B cell (primary cell): ENCODE data around the gene ABTB2. TPM values are rescaled to one million over a fixed set of nuclear protein-coding genes. Genes with fewer than 3 reads are reported as not detected.

ENCODE experiments used
- ATAC-seq: fragments of 200-7000 bp; cut with Tn5 transposase; one replicate; pipeline ENCODE4 v1.10.0; 2021; ENCODE audit warnings: low read depth, mild to moderate bottlenecking, moderate number of reproducible peaks, moderate library complexity
- CTCF ChIA-PET: fragments of 350-600 bp; sonication (Branson Sonifier 250); formaldehyde crosslinking; loops from one replicate; lab custom pipeline; 2021; ENCODE audit warnings: antibody characterized with exemption, inconsistent platforms; lab: Charles Lee
- POLR2A ChIA-PET: fragments of 350-600 bp; sonication (Branson Sonifier 250); formaldehyde crosslinking; loops from one replicate; lab custom pipeline; 2021; ENCODE audit warnings: antibody characterized with exemption; lab: Charles Lee
- DNase-seq: peaks from one replicate; pipeline ENCODE4 v3.0.0; 2013
- H2AFZ ChIP-seq: 2 replicates; pipeline ENCODE4 v1.6.1; 2012; ENCODE audit warnings: mild to moderate bottlenecking, low read depth, low read length; ENCODE audit not compliant: insufficient read depth, poor library complexity, severe bottlenecking
- H3K27ac ChIP-seq, 2 donors: 1 replicate in 1 of 2; 2 replicates in 1 of 2; pipeline ENCODE4 v1.5.1; 2012 to 2013; ENCODE audit warnings: low read length in 2 of 2, mild to moderate bottlenecking in 2 of 2, moderate library complexity in 1 of 2
- H3K27me3 ChIP-seq, 4 experiments: fragments of 200-600 bp in 1 of 4; sonication (generic) in 1 of 4; replicated peaks in 1 of 4; 1 replicate in 2 of 4; 2 replicates in 2 of 4; pipeline versions ENCODE4 v1.6.1 to v1.7.0; 2013 to 2016; ENCODE audit warnings: low read length in 3 of 4, mild to moderate bottlenecking in 2 of 4, mixed read lengths in 1 of 4, moderate library complexity in 1 of 4; ENCODE audit not compliant: insufficient read depth in 4 of 4, control insufficient read depth in 3 of 4; ENCODE audit errors: control extremely low read depth in 1 of 4
- H3K36me3 ChIP-seq, 2 experiments: replicated peaks in 1 of 2; 1 replicate in 1 of 2; 2 replicates in 1 of 2; pipeline versions ENCODE4 v1.6.1 to v1.7.1; 2013; ENCODE audit warnings: low read length in 1 of 2; ENCODE audit not compliant: insufficient read depth in 2 of 2, control insufficient read depth in 1 of 2; ENCODE audit errors: control extremely low read depth in 1 of 2, extremely low read depth in 1 of 2
- H3K4me1 ChIP-seq, 2 donors: fragments of 200-600 bp in 1 of 2; sonication (generic) in 1 of 2; 1 replicate in 1 of 2; 2 replicates in 1 of 2; pipeline versions ENCODE4 v1.5.1 to v1.6.1; 2013 to 2017; ENCODE audit warnings: low read length in 2 of 2; ENCODE audit not compliant: control insufficient read depth in 2 of 2, insufficient read depth in 2 of 2
- H3K4me2 ChIP-seq: replicated peaks from 2 replicates; pipeline ENCODE3; 2012; ENCODE audit warnings: mild to moderate bottlenecking, low read depth, low read length; ENCODE audit not compliant: poor library complexity, severe bottlenecking
- H3K4me3 ChIP-seq, 5 experiments: fragments of 200-600 bp in 1 of 5; sonication (generic) in 1 of 5; 1 replicate in 3 of 5; 2 replicates in 2 of 5; pipeline versions ENCODE4 v1.5.1 to v1.7.0; 2011 to 2016; ENCODE audit warnings: low read length in 4 of 5, mild to moderate bottlenecking in 4 of 5, low read depth in 2 of 5, control low read depth in 1 of 5, moderate library complexity in 1 of 5; ENCODE audit not compliant: insufficient read depth in 1 of 5; ENCODE audit errors: control extremely low read depth in 1 of 5, extremely low read depth in 1 of 5
- H3K79me2 ChIP-seq: fragments of 200-600 bp; sonication (generic); one replicate; pipeline ENCODE4 v1.6.0; 2016; ENCODE audit warnings: low read length; ENCODE audit not compliant: control insufficient read depth, insufficient read depth
- H3K9ac ChIP-seq: fragments of 200-600 bp; sonication (generic); 2 replicates; pipeline ENCODE4 v1.6.1; 2017; ENCODE audit warnings: mild to moderate bottlenecking, low read length, moderate library complexity
- H3K9me3 ChIP-seq, 3 donors: one replicate each; pipeline versions ENCODE4 v1.6.1 to v1.7.1; 2013; ENCODE audit warnings: low read length in 2 of 3; ENCODE audit not compliant: control insufficient read depth in 2 of 3, insufficient read depth in 1 of 3; ENCODE audit errors: control extremely low read depth in 1 of 3
- H4K20me1 ChIP-seq: 2 replicates; pipeline ENCODE4 v1.6.0; 2012; ENCODE audit warnings: mild to moderate bottlenecking, low read length; ENCODE audit not compliant: insufficient read depth, control insufficient read depth, poor library complexity, severe bottlenecking
- H3K27ac Mint-ChIP-seq: one replicate; pipeline ENCODE4 v1.8.0; 2021; ENCODE audit warnings: mixed read lengths
- H3K27me3 Mint-ChIP-seq: one replicate; pipeline ENCODE4 v1.8.0; 2021; ENCODE audit warnings: mixed read lengths
- H3K4me1 Mint-ChIP-seq: one replicate; pipeline ENCODE4 v1.8.0; 2021; ENCODE audit warnings: mixed read lengths
- H3K4me3 Mint-ChIP-seq: one replicate; pipeline ENCODE4 v1.8.0; 2021; ENCODE audit warnings: mixed read lengths
- H3K9me3 Mint-ChIP-seq: one replicate; pipeline ENCODE4 v1.8.0; 2022; ENCODE audit warnings: mixed read lengths; ENCODE audit not compliant: insufficient read depth
- EZH2 ChIP-seq: IDR thresholded peaks from 2 replicates; pipeline ENCODE4 v1.6.1; 2012; ENCODE audit warnings: borderline replicate concordance, low read depth, mild to moderate bottlenecking, moderate library complexity, low read length; ENCODE audit not compliant: insufficient read depth, poor library complexity, severe bottlenecking
- WGBS: methylation state at CpG from one replicate; pipeline ENCODE4 v1.1.5; 2013; ENCODE audit warnings: missing lambda C conversion rate; ENCODE audit not compliant: insufficient coverage; 5-methylcytosine and 5-hydroxymethylcytosine counted together
- intact Hi-C: fragments of 100-400 bp; cut with micrococcal nuclease; formaldehyde crosslinking; loops from one replicate; pipeline ENCODE4 v1.10.0; 2022
- polyA plus RNA-seq: library from polyadenylated mRNA; depleted of rRNA; stranded (reverse); fragments of >200 nt; gene quantifications from 2 replicates; pipeline ENCODE4 v1.2.3, GENCODE V29; 2012
- total RNA-seq, 2 donors: library from RNA; stranded (reverse); fragments of 120-200 nt in 1 of 2; gene quantifications; 1 replicate in 1 of 2; 2 replicates in 1 of 2; pipeline versions ENCODE4 v1.2.3 to v1.2.4, GENCODE V29; 2013 to 2022
- TF ChIP-seq, protein P1 (sequence below): fragments of 200-600 bp; IDR thresholded peaks from one replicate; pipeline ENCODE4 v1.8.0; 2022; ENCODE audit warnings: antibody characterized with exemption, mild to moderate bottlenecking

The ABTB2 gene
- total and polyA plus RNA-seq, 2 donors (not counting 1 experiment from before 2014, with no cell fraction given) = 0.30 to 5.9 TPM

DNA sequence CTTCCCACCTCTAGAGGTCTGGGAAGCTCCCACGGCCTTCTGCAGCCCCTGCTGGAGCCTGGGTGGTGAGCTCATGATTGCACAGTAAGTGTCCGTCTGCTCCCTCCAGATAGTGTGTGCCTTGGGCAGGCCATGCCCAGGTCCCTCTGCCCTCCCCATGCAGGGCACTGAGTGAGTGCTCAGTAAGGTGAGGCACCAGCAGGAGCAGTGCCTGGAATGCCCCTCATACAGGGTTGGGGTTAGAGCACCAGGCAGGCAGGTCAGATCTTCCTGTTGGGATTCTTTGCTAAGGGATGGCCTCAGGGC is 202.1 kb downstream of the ABTB2 start:
- Mint-ChIP-seq H3K4me3 (no peak overlapping the region), H3K4me1 (peaks cover 30% of the 10 kb centered on the region), H3K27ac (no peak overlapping the region), H3K9me3 (no peaks in the 10 kb centered on the region), H3K27me3 (no peaks in the 10 kb centered on the region)
- ChIA-PET CTCF (interaction anchor here (1.3 kb wide), 1 partner anchor 159 kb away, joined by 3 read pairs; no protein-coding TSS in a partner anchor), POLR2A (no interaction called here)
- Histone ChIP-seq H3K4me1 (peaks cover 15 to 21% of the 10 kb centered on the region in 2 donors), H3K9me3 (no peaks in the 10 kb centered on the region), H3K79me2 (no peaks in the 10 kb centered on the region), H3K36me3 (peaks cover 0 to 3% of the 10 kb centered on the region in 2 experiments), H3K9ac (no peak overlapping the region), H2AFZ (no peak overlapping the region), H3K4me2 (no peak overlapping the region), H4K20me1 (no peaks in the 10 kb centered on the region), H3K4me3 (no peak overlapping the region), H3K27me3 (no peaks in the 10 kb centered on the region), H3K27ac (no peak overlapping the region)
- DNase-seq (no peak), ATAC-seq (no peak)
- intact Hi-C loops = no loop called here
- TF ChIP-seq EZH2 = no peak
- TF ChIP-seq, protein P1, sequence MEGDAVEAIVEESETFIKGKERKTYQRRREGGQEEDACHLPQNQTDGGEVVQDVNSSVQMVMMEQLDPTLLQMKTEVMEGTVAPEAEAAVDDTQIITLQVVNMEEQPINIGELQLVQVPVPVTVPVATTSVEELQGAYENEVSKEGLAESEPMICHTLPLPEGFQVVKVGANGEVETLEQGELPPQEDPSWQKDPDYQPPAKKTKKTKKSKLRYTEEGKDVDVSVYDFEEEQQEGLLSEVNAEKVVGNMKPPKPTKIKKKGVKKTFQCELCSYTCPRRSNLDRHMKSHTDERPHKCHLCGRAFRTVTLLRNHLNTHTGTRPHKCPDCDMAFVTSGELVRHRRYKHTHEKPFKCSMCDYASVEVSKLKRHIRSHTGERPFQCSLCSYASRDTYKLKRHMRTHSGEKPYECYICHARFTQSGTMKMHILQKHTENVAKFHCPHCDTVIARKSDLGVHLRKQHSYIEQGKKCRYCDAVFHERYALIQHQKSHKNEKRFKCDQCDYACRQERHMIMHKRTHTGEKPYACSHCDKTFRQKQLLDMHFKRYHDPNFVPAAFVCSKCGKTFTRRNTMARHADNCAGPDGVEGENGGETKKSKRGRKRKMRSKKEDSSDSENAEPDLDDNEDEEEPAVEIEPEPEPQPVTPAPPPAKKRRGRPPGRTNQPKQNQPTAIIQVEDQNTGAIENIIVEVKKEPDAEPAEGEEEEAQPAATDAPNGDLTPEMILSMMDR = no peak
- 94% methylated on average over 2 of the region's 2 CpGs for WGBS

DNA sequence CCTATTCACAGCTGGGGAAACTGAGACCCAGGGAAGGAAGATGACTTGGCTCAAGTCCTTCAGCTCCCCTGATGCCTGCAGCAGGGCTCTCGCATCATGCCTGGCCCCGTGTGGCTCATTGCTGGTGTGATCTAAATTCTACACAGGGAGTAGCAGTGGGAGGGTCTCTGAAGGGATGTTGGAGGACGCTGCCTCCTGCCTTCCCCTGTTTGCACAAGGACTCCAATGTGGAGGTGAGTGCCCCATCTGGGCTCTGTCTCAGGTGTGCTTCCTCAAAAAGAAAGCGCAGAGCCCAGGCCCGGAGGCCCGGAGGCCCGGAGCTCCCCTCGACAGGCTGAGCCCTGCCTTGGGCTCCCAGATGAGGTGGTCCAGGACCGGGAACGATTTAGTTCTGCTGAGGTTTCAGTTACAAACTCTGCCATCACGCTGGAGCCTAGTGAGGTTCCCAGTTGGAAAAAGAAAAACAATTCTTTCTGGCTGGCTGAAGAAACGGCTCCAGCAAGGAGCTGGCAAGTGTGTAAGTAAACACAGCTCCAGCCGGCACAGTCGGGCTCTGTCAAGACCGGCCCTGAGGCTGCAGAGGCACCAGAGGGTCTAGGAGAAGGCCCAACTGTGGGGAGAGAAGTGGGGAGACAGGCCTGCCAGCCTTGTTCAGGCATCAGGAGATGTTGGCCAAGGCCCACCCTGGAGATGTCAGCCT is 202.6 kb downstream of the ABTB2 start:
- WGBS = 96% methylated on average over 15 of the region's 15 CpGs

More for the DNA sequence above, 202.6 kb downstream of the ABTB2 start:
- Histone ChIP-seq H3K27me3 (no peaks in the 10 kb centered on the region), H3K9me3 (no peaks in the 10 kb centered on the region), H3K36me3 (peaks cover 0 to 6% of the 10 kb centered on the region in 2 experiments), H3K4me2 (no peak overlapping the region), H4K20me1 (no peaks in the 10 kb centered on the region), H2AFZ (no peak overlapping the region), H3K4me1 (peaks cover 15 to 21% of the 10 kb centered on the region in 2 donors), H3K9ac (no peak overlapping the region), H3K4me3 (no peak overlapping the region), H3K79me2 (no peaks in the 10 kb centered on the region), H3K27ac (no peak overlapping the region)
- Mint-ChIP-seq H3K27ac (no peak overlapping the region), H3K4me3 (peak overlapping the region; percentile 26), H3K9me3 (no peaks in the 10 kb centered on the region), H3K27me3 (no peaks in the 10 kb centered on the region), H3K4me1 (peaks cover 30% of the 10 kb centered on the region)
- ChIA-PET CTCF (interaction anchor here (1.0 to 1.4 kb wide), 3 partner anchors 10 to 189 kb away, joined by 3 to 4 read pairs (median 3); no protein-coding TSS in a partner anchor), POLR2A (interaction anchor here (0.6 kb wide), 1 partner anchor 19 kb away, joined by 4 read pairs; no protein-coding TSS in a partner anchor)
- no peak for ATAC-seq
- no peak for DNase-seq
- intact Hi-C loops = no loop called here
- TF ChIP-seq, protein P1 = no peak
- no peak for TF ChIP-seq EZH2
